Small intestine (tissue), 16 donors: ENCODE data around the gene CNOT6. TPM values are rescaled to one million over a fixed set of nuclear protein-coding genes. Genes with fewer than 3 reads are reported as not detected.
A peak's percentile ranks its signal among the peaks of the same experiment; 100 is the strongest.
"Not testable (repeated sequence)": the region's sequence is repeated elsewhere in the genome, so short reads cannot be mapped to it uniquely, and the experiment has no call there.

Source experiments
- DNase-seq, 2 donors: peaks; one replicate each; pipeline versions ENCODE4 v3.0.0 to v3.0.0-alpha.2; 2013
- FAIRE-seq: peaks from 2 replicates; lab custom pipeline; 2012; peaks lifted over from hg19 to GRCh38; lab: Jason Lieb, UNC
- H3K27ac ChIP-seq, 3 donors: one replicate each; pipeline ENCODE4 v1.5.1; 2013; ENCODE audit warnings: low read length in 2 of 3, mild to moderate bottlenecking in 2 of 3, control low read depth in 1 of 3, inconsistent platforms in 1 of 3, low read depth in 1 of 3, moderate library complexity in 1 of 3
- H3K27me3 ChIP-seq, 3 donors: one replicate each; pipeline ENCODE4 v1.6.1; 2013; ENCODE audit warnings: low read length in 3 of 3, inconsistent platforms in 1 of 3; ENCODE audit not compliant: control insufficient read depth in 3 of 3, insufficient read depth in 3 of 3
- H3K36me3 ChIP-seq, 3 donors: one replicate each; pipeline ENCODE4 v1.6.1; 2013; ENCODE audit warnings: low read length in 3 of 3, inconsistent platforms in 1 of 3, low read depth in 1 of 3, mild to moderate bottlenecking in 1 of 3, moderate library complexity in 1 of 3; ENCODE audit not compliant: control insufficient read depth in 3 of 3, insufficient read depth in 2 of 3
- H3K4me1 ChIP-seq, 3 donors: one replicate each; pipeline ENCODE4 v1.6.1; 2013; ENCODE audit warnings: low read length in 2 of 3, inconsistent platforms in 1 of 3, low read depth in 1 of 3, mild to moderate bottlenecking in 1 of 3, moderate library complexity in 1 of 3; ENCODE audit not compliant: control insufficient read depth in 3 of 3, insufficient read depth in 2 of 3
- H3K4me3 ChIP-seq, 3 donors: one replicate each; pipeline ENCODE4 v1.5.1; 2013; ENCODE audit warnings: low read length in 3 of 3, control low read depth in 1 of 3, inconsistent platforms in 1 of 3, low read depth in 1 of 3, mild to moderate bottlenecking in 1 of 3, moderate library complexity in 1 of 3
- H3K9me3 ChIP-seq, 2 donors: one replicate each; pipeline ENCODE4 v1.6.1; 2013; ENCODE audit warnings: low read depth in 1 of 2, low read length in 1 of 2; ENCODE audit not compliant: control insufficient read depth in 2 of 2, insufficient read depth in 1 of 2
- WGBS, 3 donors: extraction: QIAGEN DNeasy Blood & Tissue Kit; methylation state at CpG; one replicate each; pipeline ENCODE4 v1.1.7; 2013; 5-methylcytosine and 5-hydroxymethylcytosine counted together
- long read RNA-seq, 10 donors: transcript quantifications; one replicate each; lab custom pipeline, GENCODE V29; 2026
- polyA plus RNA-seq, 4 donors: library from polyadenylated mRNA; stranded (reverse) in 3 of 4; unstranded in 1 of 4; fragments of 200-250 nt in 3 of 4; fragments of 120-200 nt in 1 of 4; gene quantifications; one replicate each; pipeline versions ENCODE4 v1.2.1 to v1.2.3, GENCODE V29; 2013
- donor health status: healthy with polysubstance abuse.
- donor health status: control.
- donor health status: control.
- donor health status: Bipolar disorder and iron deficiency.
- donor health status: healthy.

Gene CNOT6
- 10 to 100 TPM in 3 of 4 donors, 1 to 10 TPM in 1; 9.5 to 30.7 (median 14.5) TPM for polyA plus RNA-seq
- long read RNA-seq, donor 1, full-length matches to known transcripts: 3 of 3 reads
- long read RNA-seq, donor 1, partial matches to known transcripts: 0 of 3 reads
- long read RNA-seq, donor 1, other reads (novel, unspliced or antisense): 0 of 3 reads
- long read RNA-seq, donor 2, full-length matches to known transcripts: 1 of 1 reads
- long read RNA-seq, donor 2, partial matches to known transcripts: 0 of 1 reads
- long read RNA-seq, donor 2, other reads (novel, unspliced or antisense): 0 of 1 reads
- long read RNA-seq, donor 3, full-length matches to known transcripts: 1 of 1 reads
- long read RNA-seq, donor 3, partial matches to known transcripts: 0 of 1 reads
- long read RNA-seq, donor 3, other reads (novel, unspliced or antisense): 0 of 1 reads
- long read RNA-seq, donor 4: 0 reads
- long read RNA-seq, donor 5: 0 reads
- long read RNA-seq, donor 6, full-length matches to known transcripts: 1 of 1 reads
- long read RNA-seq, donor 6, partial matches to known transcripts: 0 of 1 reads
- long read RNA-seq, donor 6, other reads (novel, unspliced or antisense): 0 of 1 reads
- long read RNA-seq, donor 7, full-length matches to known transcripts: 2 of 2 reads
- long read RNA-seq, donor 7, partial matches to known transcripts: 0 of 2 reads
- long read RNA-seq, donor 7, other reads (novel, unspliced or antisense): 0 of 2 reads
- long read RNA-seq, donor 8: 0 reads
- long read RNA-seq, donor 9: 0 reads
- long read RNA-seq, donor 10, full-length matches to known transcripts: 1 of 1 reads
- long read RNA-seq, donor 10, partial matches to known transcripts: 0 of 1 reads
- long read RNA-seq, donor 10, other reads (novel, unspliced or antisense): 0 of 1 reads

DNA sequence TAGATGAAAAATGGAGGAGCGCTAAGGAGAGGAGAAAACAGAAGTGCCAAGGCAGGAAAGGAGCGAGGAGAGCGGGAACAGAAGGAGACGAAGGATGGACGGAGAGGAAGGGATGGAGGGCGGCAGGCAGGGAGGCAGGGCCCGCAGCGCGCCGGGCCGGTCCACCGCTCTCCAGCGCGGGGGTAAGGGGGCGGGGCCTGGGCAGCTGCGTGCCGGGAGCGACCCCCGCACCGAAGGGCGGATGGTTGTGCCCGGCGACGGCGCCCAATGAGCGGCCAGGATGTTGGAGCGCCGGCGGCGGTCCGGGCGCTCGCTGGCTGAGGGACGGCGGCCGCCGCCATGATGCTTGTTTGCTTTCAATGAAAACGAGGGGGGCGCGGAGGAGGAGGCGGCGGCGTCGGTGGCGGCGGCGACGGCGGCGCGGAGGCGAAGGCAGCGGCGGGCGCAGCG, at the start of gene CNOT6:
CNOT6 (plus strand) TSS at position 320 of the 450 bp plus-strand sequence. CDS start 34,898 bp downstream, outside the sequence.
- 0 to 1% (median 1%) methylated on average over 37 to 56 of the region's 56 CpGs for WGBS, 3 donors
- Histone ChIP-seq H3K4me3 (peak within 1 kb of the TSS; percentile 69 to 83 (median 75)), H3K27me3 (no peaks in the 10 kb centered on the region), H3K4me1 (peaks cover 2 to 11% (median 8%) of the 10 kb centered on the region in 3 donors), H3K27ac (peak within 1 kb of the TSS; percentile 81 to 92 (median 90)), H3K36me3 (peaks cover 0 to 11% (median 0%) of the 10 kb centered on the region in 3 donors), H3K9me3 (no peaks in the 10 kb centered on the region)
- no peak for FAIRE-seq
- peak; percentile 90 to 99 for DNase-seq

DNA sequence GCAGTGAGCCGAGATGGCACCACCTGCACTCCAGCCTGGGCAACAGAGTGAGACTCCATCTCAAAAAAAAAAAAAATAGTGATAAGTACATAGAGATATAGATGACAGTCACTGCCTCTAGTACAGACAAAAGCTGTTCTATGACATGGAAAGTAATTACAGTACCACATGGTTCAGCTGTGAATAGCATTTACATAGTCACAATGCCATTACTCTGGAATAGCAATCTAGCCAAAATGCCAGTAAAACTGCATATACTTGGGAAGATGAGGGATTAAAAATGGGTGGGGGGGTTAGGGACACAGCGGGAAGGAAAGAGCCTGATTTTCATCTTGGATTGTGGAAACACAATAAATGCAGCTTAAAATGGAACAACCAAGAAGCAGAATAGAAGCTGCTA, 39.4 kb upstream of the CNOT6 start:
- Histone ChIP-seq H3K9me3 (peaks cover 0 to 2% of the 10 kb centered on the region in 2 donors), H3K4me3 (no peak overlapping the region), H3K4me1 (no peaks in the 10 kb centered on the region), H3K27ac (no peak overlapping the region), H3K36me3 (no peaks in the 10 kb centered on the region), H3K27me3 (no peaks in the 10 kb centered on the region)
- WGBS, 3 donors: 63 to 82% (median 75%) methylated on average over 2 of the region's 2 CpGs
- DNase-seq: no peak
- FAIRE-seq: no peak

DNA sequence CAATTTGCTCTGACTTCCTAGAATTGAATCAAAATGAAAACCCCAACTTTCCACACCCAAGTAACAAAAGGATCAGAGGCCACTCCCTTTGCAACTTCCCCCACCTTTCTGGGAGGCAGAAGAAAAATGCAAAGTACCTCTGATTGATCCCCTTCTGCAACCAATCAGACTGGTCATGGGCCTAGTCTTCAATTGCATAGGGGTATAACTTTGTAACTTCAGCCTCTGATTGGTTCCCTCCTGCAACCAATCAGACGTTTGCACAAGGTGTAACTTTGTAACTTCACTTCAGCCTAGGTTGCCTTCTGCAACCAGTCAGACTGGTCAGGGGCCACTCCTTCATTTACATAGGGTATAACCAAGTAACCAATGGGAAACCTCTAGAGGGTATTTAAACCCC, 38.3 kb upstream of the CNOT6 start:
- H3K27me3 ChIP-seq: no peaks in the 10 kb centered on the region
- H3K4me1 ChIP-seq: no peaks in the 10 kb centered on the region
- WGBS, 3 donors: 6 to 59% (median 44%) methylated on average over 1 of the region's 1 CpG
- DNase-seq (no peak), FAIRE-seq (no peak)
- peaks cover 0 to 2% of the 10 kb centered on the region in 2 donors for H3K9me3 ChIP-seq
- no peak overlapping the region for H3K4me3 ChIP-seq
- no peaks in the 10 kb centered on the region for H3K36me3 ChIP-seq
- H3K27ac ChIP-seq: no peak overlapping the region

DNA sequence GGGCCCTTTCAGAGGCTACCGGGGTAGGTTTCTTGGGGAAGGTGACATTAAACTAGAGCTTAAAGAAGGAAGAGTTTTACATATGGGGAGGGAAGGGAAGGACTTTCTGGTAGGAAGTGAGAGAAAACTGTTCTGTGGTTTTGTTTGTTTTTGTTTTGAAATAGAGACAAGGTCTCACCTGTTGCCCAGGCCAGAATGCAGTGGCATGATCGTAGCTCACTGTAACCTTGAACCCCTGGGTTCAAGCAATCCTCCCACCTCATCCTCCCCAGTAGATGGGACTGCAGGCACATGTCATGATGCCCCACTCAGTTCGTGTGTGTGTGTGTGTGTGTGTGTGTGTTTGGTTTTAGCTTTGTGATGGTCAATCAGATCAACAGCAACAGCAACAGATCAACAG, 37.4 kb upstream of the CNOT6 start:
- H3K27ac ChIP-seq: no peak overlapping the region
- FAIRE-seq (no peak), DNase-seq (no peak)
- peaks cover 0 to 2% of the 10 kb centered on the region in 2 donors for H3K9me3 ChIP-seq
- H3K4me3 ChIP-seq: no peak overlapping the region
- WGBS, 3 donors: 28 to 45% (median 43%) methylated on average over 3 of the region's 3 CpGs
- no peaks in the 10 kb centered on the region for H3K36me3 ChIP-seq
- H3K4me1 ChIP-seq: no peaks in the 10 kb centered on the region
- no peaks in the 10 kb centered on the region for H3K27me3 ChIP-seq

DNA sequence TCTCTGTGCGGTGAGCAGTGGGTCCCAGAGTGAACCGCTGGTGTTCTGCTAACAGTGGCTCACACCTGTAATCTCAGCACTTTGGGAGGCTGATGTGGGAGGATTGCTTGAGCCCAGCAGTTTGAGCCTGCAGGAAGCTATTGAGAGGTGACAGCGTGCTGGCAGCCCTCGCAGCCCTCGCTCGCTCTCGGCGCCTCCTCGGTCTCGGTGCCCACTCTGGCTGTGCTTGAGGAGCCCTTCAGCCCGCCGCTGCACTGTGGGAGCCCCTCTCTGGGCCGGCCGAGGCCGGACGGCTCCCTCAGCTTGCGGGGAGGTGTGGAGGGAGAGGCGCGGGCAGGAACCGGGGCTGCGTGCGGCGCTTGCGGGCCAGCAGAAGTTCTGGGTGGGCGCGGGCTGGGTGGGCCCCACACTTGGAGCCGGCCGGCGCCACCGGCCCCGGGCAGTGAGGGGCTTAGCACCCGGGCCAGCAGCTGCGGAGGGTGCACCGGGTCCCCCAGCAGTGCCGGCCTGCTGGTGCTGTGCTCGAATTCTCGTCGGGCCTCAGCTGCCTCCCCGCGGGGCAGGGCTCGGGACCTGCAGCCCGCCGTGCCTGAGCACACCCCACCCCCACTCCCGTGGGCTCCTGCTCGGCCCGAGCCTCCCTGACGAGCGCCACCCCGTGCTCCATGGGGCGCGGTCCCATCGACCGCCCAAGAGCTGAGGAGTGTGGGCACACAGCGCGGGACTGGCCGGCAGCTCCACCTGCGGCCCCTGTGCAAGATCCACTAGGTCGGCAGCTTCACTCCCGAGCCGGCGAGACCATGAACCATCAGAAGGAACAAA, 35.1 kb upstream of the CNOT6 start:
- not testable (repeated sequence) for H3K36me3 ChIP-seq, H3K27me3 ChIP-seq, H3K9me3 ChIP-seq, DNase-seq, FAIRE-seq, H3K4me1 ChIP-seq, H3K27ac ChIP-seq, H3K4me3 ChIP-seq
- WGBS, 3 donors: 95 to 96% (median 96%) methylated on average over 33 to 61 of the region's 61 CpGs

DNA sequence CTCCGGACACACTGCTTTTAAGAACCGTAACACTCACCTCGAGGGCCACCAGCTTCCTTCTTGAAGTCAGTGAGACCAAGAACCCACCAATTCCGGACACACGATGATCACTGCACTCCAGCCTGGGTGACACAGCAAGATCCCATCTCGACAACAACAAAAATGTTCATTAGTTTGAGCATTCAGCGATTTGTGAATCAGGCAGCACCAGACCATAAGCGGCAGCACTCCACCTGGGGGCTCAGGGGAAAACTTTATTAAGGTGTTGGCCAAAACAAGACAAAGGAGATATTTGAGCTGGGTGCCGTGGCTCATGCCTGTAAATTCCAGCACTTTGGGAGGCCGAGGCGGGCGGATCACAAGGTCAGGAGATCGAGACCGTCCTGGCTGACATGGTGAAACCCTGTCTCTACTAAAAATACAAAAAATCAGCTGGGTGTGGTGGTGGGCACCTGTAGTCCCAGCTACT, 34.5 kb upstream of the CNOT6 start:
- H3K27me3 ChIP-seq, H3K36me3 ChIP-seq, H3K9me3 ChIP-seq, H3K4me1 ChIP-seq, H3K27ac ChIP-seq, FAIRE-seq, DNase-seq, H3K4me3 ChIP-seq: not testable (repeated sequence)
- WGBS, 3 donors: 88 to 91% (median 89%) methylated on average over 14 of the region's 14 CpGs

DNA sequence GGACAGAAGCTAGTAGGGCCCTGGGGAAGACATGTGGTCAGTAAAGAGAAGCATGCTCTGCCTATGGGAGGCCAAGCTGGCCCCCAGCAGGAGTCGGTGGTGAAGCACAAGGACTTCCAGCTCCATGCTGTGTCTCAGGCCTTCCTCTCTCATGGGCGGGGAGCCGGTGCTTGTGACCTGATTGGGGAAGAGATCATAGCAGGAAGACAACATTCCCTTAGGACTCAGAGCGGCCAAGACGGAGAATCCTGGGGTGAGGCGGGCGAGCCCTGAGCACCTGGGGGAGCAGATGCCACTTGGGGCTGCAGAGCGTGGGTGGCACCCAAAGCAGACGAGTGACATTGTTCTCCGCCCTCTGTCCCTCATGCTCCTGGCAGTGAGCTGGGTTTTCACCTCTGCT, 33.3 kb upstream of the CNOT6 start:
- no peak overlapping the region for H3K4me3 ChIP-seq
- no peak overlapping the region for H3K27ac ChIP-seq
- DNase-seq (no peak), FAIRE-seq (no peak)
- H3K27me3 ChIP-seq: peaks cover 0 to 1% (median 0%) of the 10 kb centered on the region in 3 donors
- 85 to 92% (median 88%) methylated on average over 10 of the region's 10 CpGs for WGBS, 3 donors
- H3K9me3 ChIP-seq: peaks cover 0 to 2% of the 10 kb centered on the region in 2 donors
- H3K4me1 ChIP-seq: no peaks in the 10 kb centered on the region
- no peaks in the 10 kb centered on the region for H3K36me3 ChIP-seq
